Natural killer cell (primary cell): ENCODE measurements around the gene CHKA. TPM values are rescaled to one million over a fixed set of nuclear protein-coding genes. Genes with fewer than 3 reads are reported as not detected.

Source experiments
- ATAC-seq, 3 donors: fragments of 150-1000 bp in 2 of 3; fragments of 200-7000 bp in 1 of 3; cut with Tn5 transposase; 1 replicate in 1 of 3; 2 replicates in 2 of 3; pipeline ENCODE4 v1.10.0; 2021; ENCODE audit warnings: mild to moderate bottlenecking in 2 of 3, moderate library complexity in 2 of 3
- DNase-seq, 2 donors: peaks; one replicate each; pipeline versions ENCODE4 v3.0.0 to v3.0.0-alpha.2; 2013 to 2021; ENCODE audit warnings: mixed read lengths in 1 of 2
- H3K27ac ChIP-seq: one replicate; pipeline ENCODE4 v1.5.1; 2013; ENCODE audit warnings: mild to moderate bottlenecking, low read length
- H3K27me3 ChIP-seq: one replicate; pipeline ENCODE4 v1.6.1; 2013; ENCODE audit warnings: low read length; ENCODE audit not compliant: control insufficient read depth, insufficient read depth
- H3K36me3 ChIP-seq: one replicate; pipeline ENCODE4 v1.6.1; 2013; ENCODE audit warnings: low read length; ENCODE audit not compliant: control insufficient read depth, insufficient read depth
- H3K4me1 ChIP-seq: one replicate; pipeline ENCODE4 v1.6.1; 2013; ENCODE audit warnings: low read length; ENCODE audit not compliant: control insufficient read depth, insufficient read depth
- H3K4me3 ChIP-seq: one replicate; pipeline ENCODE4 v1.5.1; 2013; ENCODE audit warnings: low read length
- H3K9me3 ChIP-seq: one replicate; pipeline ENCODE4 v1.6.1; 2013; ENCODE audit warnings: low read length; ENCODE audit not compliant: control insufficient read depth, insufficient read depth
- H3K27ac Mint-ChIP-seq, 2 donors: one replicate each; pipeline ENCODE4 v1.8.0; 2022; ENCODE audit warnings: mild to moderate bottlenecking in 2 of 2, mixed read lengths in 2 of 2, moderate library complexity in 1 of 2
- H3K27me3 Mint-ChIP-seq, 2 donors: one replicate each; pipeline ENCODE4 v1.8.0; 2022; ENCODE audit warnings: low read depth in 2 of 2, mixed read lengths in 2 of 2
- H3K36me3 Mint-ChIP-seq: one replicate; pipeline ENCODE4 v1.8.0; 2022; ENCODE audit warnings: mixed read lengths
- H3K4me1 Mint-ChIP-seq, 2 donors: one replicate each; pipeline ENCODE4 v1.8.0; 2022; ENCODE audit warnings: mixed read lengths in 2 of 2
- H3K4me3 Mint-ChIP-seq: one replicate; pipeline ENCODE4 v1.8.0; 2022; ENCODE audit warnings: mild to moderate bottlenecking, moderate library complexity, mixed read lengths
- H3K9me3 Mint-ChIP-seq, 2 donors: one replicate each; pipeline ENCODE4 v1.8.0; 2022; ENCODE audit warnings: mixed read lengths in 2 of 2
- CTCF ChIP-seq: fragments of 200-600 bp; IDR thresholded peaks from one replicate; pipeline ENCODE4 v1.8.0; 2022; ENCODE audit warnings: antibody characterized with exemption
- WGBS: methylation state at CpG from one replicate; pipeline ENCODE4 v1.1.7; 2013; ENCODE audit warnings: missing lambda C conversion rate; ENCODE audit not compliant: insufficient coverage; 5-methylcytosine and 5-hydroxymethylcytosine counted together
- intact Hi-C: fragments of 100-400 bp; cut with micrococcal nuclease; formaldehyde crosslinking; loops from one replicate; pipeline ENCODE4 v1.14.2; 2022
- total RNA-seq, 4 donors: library from RNA; stranded (reverse); fragments of 120-200 nt in 1 of 4; gene quantifications; one replicate each; pipeline versions ENCODE4 v1.2.3 to v1.2.4, GENCODE V29; 2013 to 2022

The CHKA gene
- total RNA-seq, 3 donors from 2014 or later (not counting 1 experiment from before 2014, with no cell fraction given) = 15.8 to 24.6 (median 24.4) TPM

GRCh38 chr11:68052137-68052873 lies 68.9 kb downstream of the CHKA start:
- Mint-ChIP-seq H3K4me1 (peaks cover 0 to 7% of the 10 kb centered on the region in 2 donors), H3K9me3 (no peaks in the 10 kb centered on the region), H3K4me3 (no peak overlapping the region), H3K36me3 (no peaks in the 10 kb centered on the region), H3K27ac (peak overlapping the region; percentile 66 to 68), H3K27me3 (no peaks in the 10 kb centered on the region)
- H3K27ac ChIP-seq = no peak overlapping the region
- peaks cover 52% of the 10 kb centered on the region for H3K36me3 ChIP-seq
- no peak overlapping the region for H3K4me3 ChIP-seq
- no peaks in the 10 kb centered on the region for H3K4me1 ChIP-seq
- ATAC-seq = no peak
- no peak for TF ChIP-seq CTCF
- H3K27me3 ChIP-seq = no peaks in the 10 kb centered on the region
- H3K9me3 ChIP-seq = no peaks in the 10 kb centered on the region
- no peak for DNase-seq
- 95% methylated on average over 15 of the region's 15 CpGs for WGBS
- intact Hi-C loops = no loop called here

- H3K4me3 ChIP-seq = no peak overlapping the region
- H3K4me1 ChIP-seq = no peaks in the 10 kb centered on the region
- Mint-ChIP-seq H3K27ac (peak overlapping the region; percentile 66 to 68), H3K4me1 (peaks cover 0 to 7% of the 10 kb centered on the region in 2 donors), H3K9me3 (no peaks in the 10 kb centered on the region), H3K27me3 (no peaks in the 10 kb centered on the region), H3K4me3 (no peak overlapping the region), H3K36me3 (no peaks in the 10 kb centered on the region)
- 95% methylated on average over 14 of the region's 14 CpGs for WGBS
- no peak for DNase-seq
- intact Hi-C loops = no loop called here
- H3K27ac ChIP-seq = no peak overlapping the region
- no peaks in the 10 kb centered on the region for H3K9me3 ChIP-seq
- no peak for ATAC-seq
- TF ChIP-seq CTCF = no peak
- H3K36me3 ChIP-seq = peaks cover 57% of the 10 kb centered on the region
- no peaks in the 10 kb centered on the region for H3K27me3 ChIP-seq
These were observed 69.7 kb downstream of the CHKA start for GRCh38 chr11:68051191-68052136.

- no peaks in the 10 kb centered on the region for H3K9me3 Mint-ChIP-seq
- Histone ChIP-seq H3K36me3 (peaks cover 64% of the 10 kb centered on the region), H3K9me3 (no peaks in the 10 kb centered on the region), H3K4me3 (no peak overlapping the region), H3K4me1 (no peaks in the 10 kb centered on the region), H3K27ac (no peak overlapping the region), H3K27me3 (no peaks in the 10 kb centered on the region)
- no peak overlapping the region for H3K4me3 Mint-ChIP-seq
- WGBS = 98% methylated on average over 18 of the region's 18 CpGs
- intact Hi-C loops = no loop called here
- H3K27ac Mint-ChIP-seq = no peak overlapping the region
- no peaks in the 10 kb centered on the region for H3K36me3 Mint-ChIP-seq
- TF ChIP-seq CTCF = no peak
- peaks cover 0 to 7% of the 10 kb centered on the region in 2 donors for H3K4me1 Mint-ChIP-seq
- H3K27me3 Mint-ChIP-seq = no peaks in the 10 kb centered on the region
- DNase-seq = no peak
- no peak for ATAC-seq
These were observed 70.8 kb downstream of the CHKA start for GRCh38 chr11:68050371-68050841.
